Fibroblast of lung (primary cell): Measurements from ENCODE around the gene SEMA3E. TPM values are rescaled to one million over a fixed set of nuclear protein-coding genes. Genes with fewer than 3 reads are reported as not detected.

Experiments
- DNase-seq, 2 donors: peaks; one replicate each; pipeline versions ENCODE4 v3.0.0 to v3.0.0-alpha.2; 2010; ENCODE audit warnings: low read depth in 2 of 2
- H2AFZ ChIP-seq: 2 replicates; pipeline ENCODE4 v1.5.1; 2012; ENCODE audit warnings: low read length, control low read depth, inconsistent platforms
- H3K27ac ChIP-seq: 2 replicates; pipeline ENCODE4 v1.5.1; 2011; ENCODE audit warnings: low read length, control low read depth; ENCODE audit not compliant: insufficient read depth
- H3K27me3 ChIP-seq: 2 replicates; pipeline ENCODE4 v1.5.1; 2011; ENCODE audit warnings: mild to moderate bottlenecking, low read length; ENCODE audit not compliant: control insufficient read depth, insufficient read depth
- H3K36me3 ChIP-seq: 2 replicates; pipeline ENCODE4 v1.5.1; 2011; ENCODE audit warnings: low read length; ENCODE audit not compliant: control insufficient read depth, insufficient read depth
- H3K4me1 ChIP-seq: 2 replicates; pipeline ENCODE4 v1.5.1; 2011; ENCODE audit warnings: low read length; ENCODE audit not compliant: control insufficient read depth, insufficient read depth; ENCODE audit errors: extremely low read depth
- H3K4me2 ChIP-seq: 2 replicates; pipeline ENCODE4 v1.5.1; 2011; ENCODE audit warnings: low read length, control low read depth; ENCODE audit not compliant: insufficient read depth; ENCODE audit errors: extremely low read depth
- H3K4me3 ChIP-seq, 4 experiments: fragments of 200-600 bp in 1 of 4; sonication (generic) in 1 of 4; replicated peaks in 1 of 4; 2 replicates each; pipeline ENCODE4 v1.5.1; 2011 to 2016; ENCODE audit warnings: low read length in 4 of 4, low read depth in 3 of 4, mild to moderate bottlenecking in 3 of 4, control low read depth in 2 of 4, inconsistent platforms in 1 of 4, mixed read lengths in 1 of 4; ENCODE audit not compliant: insufficient read depth in 1 of 4; ENCODE audit errors: control extremely low read depth in 1 of 4
- H3K79me2 ChIP-seq: 2 replicates; pipeline ENCODE4 v1.5.1; 2012; ENCODE audit warnings: mild to moderate bottlenecking, low read length, inconsistent platforms; ENCODE audit not compliant: control insufficient read depth, insufficient read depth
- H3K9ac ChIP-seq: 2 replicates; pipeline ENCODE4 v1.5.1; 2011; ENCODE audit warnings: mild to moderate bottlenecking, low read length, control low read depth; ENCODE audit not compliant: insufficient read depth
- H3K9me3 ChIP-seq: 2 replicates; pipeline ENCODE4 v1.5.1; 2012; ENCODE audit warnings: low read depth, low read length; ENCODE audit not compliant: control insufficient read depth, insufficient read depth
- H4K20me1 ChIP-seq: 2 replicates; pipeline ENCODE4 v1.5.1; 2011; ENCODE audit warnings: low read length; ENCODE audit not compliant: control insufficient read depth, insufficient read depth; ENCODE audit errors: extremely low read depth
- CTCF ChIP-seq, 2 donors: IDR thresholded peaks in 1 of 2; conservative IDR thresholded peaks in 1 of 2; 1 replicate in 1 of 2; 2 replicates in 1 of 2; pipeline ENCODE4 v1.5.1; 2011 to 2012; ENCODE audit warnings: low read length in 2 of 2, control low read depth in 1 of 2, inconsistent platforms in 1 of 2, low read depth in 1 of 2, mild to moderate bottlenecking in 1 of 2
- EZH2 ChIP-seq: IDR thresholded peaks from 2 replicates; pipeline ENCODE4 v1.5.1; 2012; ENCODE audit warnings: low read length, control low read depth, mild to moderate bottlenecking; ENCODE audit errors: missing control alignments
- polyA plus RNA-seq, 2 donors: library from polyadenylated mRNA; depleted of rRNA in 1 of 2; stranded (reverse) in 1 of 2; unstranded in 1 of 2; fragments of >200 nt; gene quantifications; 2 replicates each; pipeline ENCODE4 v1.2.1, GENCODE V29; 2011 to 2012; ENCODE audit warnings: missing spikeins in 1 of 2
- total RNA-seq: library from RNA; depleted of rRNA; stranded (reverse); fragments of >200 nt; gene quantifications from 2 replicates; pipeline ENCODE4 v1.2.1, GENCODE V29; 2014

The SEMA3E gene
- total and polyA plus RNA-seq, 2 donors (not counting 1 experiment from before 2014, with no cell fraction given), result 1.1 to 2.0 TPM

- H2AFZ ChIP-seq, result no peak overlapping the region
- peak in 1 of 2 donors; percentile 7 for DNase-seq
- TF ChIP-seq CTCF (conservative IDR thresholded peaks at IDR 0.05 in 1 of 2, IDR thresholded peaks at IDR 0.05 in 1 of 2; ENCODE audit: low read depth in 1 of 2, low read length in 2 of 2), result no peak
- no peak for TF ChIP-seq EZH2
- no peak overlapping the region for H3K4me3 ChIP-seq
- H3K27ac ChIP-seq, result no peak overlapping the region
- no peak overlapping the region for H3K4me2 ChIP-seq
- no peaks in the 10 kb centered on the region for H3K79me2 ChIP-seq
- H3K27me3 ChIP-seq, result no peaks in the 10 kb centered on the region
- no peaks in the 10 kb centered on the region for H3K4me1 ChIP-seq
- H3K9ac ChIP-seq, result no peak overlapping the region
- H3K9me3 ChIP-seq, result no peaks in the 10 kb centered on the region
- H4K20me1 ChIP-seq, result no peaks in the 10 kb centered on the region
- no peaks in the 10 kb centered on the region for H3K36me3 ChIP-seq
These were observed 164.1 kb downstream of the SEMA3E start for GRCh38 chr7:83484826-83485225.

DNA sequence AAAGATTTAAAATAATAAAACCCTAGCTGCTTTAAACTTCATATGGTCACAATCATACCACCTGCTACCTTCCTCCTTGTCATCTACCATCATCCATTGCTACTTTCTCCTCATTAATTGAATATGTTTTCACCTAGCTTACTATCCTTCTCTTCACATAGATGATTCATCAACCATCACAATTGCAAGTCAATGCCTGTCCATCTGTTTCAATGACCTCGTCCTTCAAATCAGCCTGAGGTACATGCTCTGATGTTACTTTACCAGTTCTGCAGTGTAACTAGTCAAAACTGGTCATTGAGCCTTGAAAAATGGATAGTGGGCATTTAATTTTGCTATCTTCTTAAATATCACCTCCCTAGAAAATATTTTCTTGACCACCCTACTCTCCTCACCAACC, 164.7 kb downstream of the SEMA3E start:
- no peaks in the 10 kb centered on the region for H3K27me3 ChIP-seq
- DNase-seq, result no peak
- no peaks in the 10 kb centered on the region for H4K20me1 ChIP-seq
- no peak overlapping the region for H3K4me3 ChIP-seq
- H3K36me3 ChIP-seq, result no peaks in the 10 kb centered on the region
- H3K27ac ChIP-seq, result no peak overlapping the region
- no peak overlapping the region for H3K4me2 ChIP-seq
- H3K9ac ChIP-seq, result no peak overlapping the region
- H2AFZ ChIP-seq, result no peak overlapping the region
- no peaks in the 10 kb centered on the region for H3K79me2 ChIP-seq
- no peaks in the 10 kb centered on the region for H3K4me1 ChIP-seq
- no peaks in the 10 kb centered on the region for H3K9me3 ChIP-seq
- no peak for TF ChIP-seq CTCF (conservative IDR thresholded peaks at IDR 0.05 in 1 of 2, IDR thresholded peaks at IDR 0.05 in 1 of 2; ENCODE audit: low read depth in 1 of 2, low read length in 2 of 2)

DNA sequence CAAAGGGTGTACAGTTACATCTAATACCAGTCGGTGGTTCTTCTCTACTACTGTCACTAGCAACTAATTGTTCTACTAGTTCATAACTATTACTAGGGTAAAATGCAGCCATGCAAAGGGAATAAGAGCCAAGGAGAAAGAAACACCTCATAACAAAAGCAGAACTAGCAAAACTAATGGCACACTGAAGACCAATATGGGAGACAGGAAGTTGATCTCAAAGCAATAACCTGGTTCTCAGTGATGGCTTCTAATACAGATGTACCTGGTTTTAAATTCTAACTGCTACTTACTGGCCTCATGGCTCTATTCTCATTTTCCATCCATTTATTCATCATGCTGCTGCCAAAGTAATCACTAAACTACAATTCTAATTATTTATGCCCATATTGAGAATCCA, 170.3 kb downstream of the SEMA3E start:
- H3K4me3 ChIP-seq, result no peak overlapping the region

More for the DNA sequence above, 170.3 kb downstream of the SEMA3E start:
- H3K27me3 ChIP-seq, result no peaks in the 10 kb centered on the region
- TF ChIP-seq CTCF (conservative IDR thresholded peaks at IDR 0.05 in 1 of 2, IDR thresholded peaks at IDR 0.05 in 1 of 2; ENCODE audit: low read depth in 1 of 2, low read length in 2 of 2) (no peak), EZH2 (no peak)
- no peaks in the 10 kb centered on the region for H3K36me3 ChIP-seq
- H3K9ac ChIP-seq, result no peak overlapping the region
- no peaks in the 10 kb centered on the region for H3K79me2 ChIP-seq
- no peak overlapping the region for H3K4me2 ChIP-seq
- no peak overlapping the region for H2AFZ ChIP-seq
- H3K9me3 ChIP-seq, result no peaks in the 10 kb centered on the region
- H4K20me1 ChIP-seq, result no peaks in the 10 kb centered on the region
- H3K27ac ChIP-seq, result no peak overlapping the region
- no peak for DNase-seq
- no peaks in the 10 kb centered on the region for H3K4me1 ChIP-seq
